Mesenchymal stem cell (in vitro differentiated cells and primary cell): ENCODE data around the gene RNF144A.

Source experiments
- DNase-seq: peaks from one replicate; pipeline ENCODE4 v3.0.0-alpha.2; 2013
- H2AFZ ChIP-seq: one replicate; pipeline ENCODE4 v1.6.1; 2013; ENCODE audit warnings: low read depth, mild to moderate bottlenecking, control low read depth, inconsistent platforms, low read length, moderate library complexity
- H2AK5ac ChIP-seq: 2 replicates; pipeline ENCODE4 v1.6.1; 2013; ENCODE audit warnings: low read length, moderate library complexity, mild to moderate bottlenecking, inconsistent platforms; ENCODE audit not compliant: severe bottlenecking
- H2BK120ac ChIP-seq: one replicate; pipeline ENCODE4 v1.6.1; 2013; ENCODE audit warnings: low read depth, mild to moderate bottlenecking, inconsistent platforms, low read length, moderate library complexity
- H2BK12ac ChIP-seq, 2 experiments: one replicate each; pipeline ENCODE4 v1.6.1; 2013; ENCODE audit warnings: inconsistent platforms in 2 of 2, low read length in 2 of 2, mild to moderate bottlenecking in 2 of 2, moderate library complexity in 2 of 2, control low read depth in 1 of 2
- H2BK15ac ChIP-seq: one replicate; pipeline ENCODE4 v1.6.1; 2013; ENCODE audit warnings: mild to moderate bottlenecking, low read depth, inconsistent platforms; ENCODE audit not compliant: poor library complexity, severe bottlenecking
- H2BK5ac ChIP-seq: 2 replicates; pipeline ENCODE4 v1.6.1; 2013; ENCODE audit warnings: low read depth, mild to moderate bottlenecking, low read length, control low read depth, inconsistent platforms; ENCODE audit not compliant: poor library complexity, severe bottlenecking
- H3K14ac ChIP-seq, 2 experiments: one replicate each; pipeline ENCODE4 v1.6.1; 2013; ENCODE audit warnings: inconsistent platforms in 2 of 2, low read length in 2 of 2, control low read depth in 1 of 2, mild to moderate bottlenecking in 1 of 2, moderate library complexity in 1 of 2
- H3K18ac ChIP-seq, 2 experiments: one replicate each; pipeline ENCODE4 v1.6.1; 2013; ENCODE audit warnings: inconsistent platforms in 2 of 2, low read length in 2 of 2, control low read depth in 1 of 2, low read depth in 1 of 2, mild to moderate bottlenecking in 1 of 2
- H3K23ac ChIP-seq, 2 experiments: one replicate each; pipeline ENCODE4 v1.6.1; 2013; ENCODE audit warnings: inconsistent platforms in 2 of 2, low read length in 2 of 2, mild to moderate bottlenecking in 2 of 2, moderate library complexity in 2 of 2, control low read depth in 1 of 2
- H3K27ac ChIP-seq: 2 replicates; pipeline ENCODE4 v1.5.1; 2013; ENCODE audit warnings: mild to moderate bottlenecking, moderate library complexity, low read length, control low read depth, inconsistent platforms; ENCODE audit not compliant: poor library complexity, severe bottlenecking
- H3K27me3 ChIP-seq, 2 experiments: 2 replicates each; pipeline versions ENCODE4 v1.6.1 to v1.7.0; 2013; ENCODE audit warnings: low read length in 2 of 2, mild to moderate bottlenecking in 2 of 2, moderate library complexity in 2 of 2, control low read depth in 1 of 2, inconsistent platforms in 1 of 2; ENCODE audit not compliant: control insufficient read depth in 1 of 2, insufficient read depth in 1 of 2
- H3K36me3 ChIP-seq, 2 experiments: 2 replicates each; pipeline versions ENCODE4 v1.6.1 to v1.7.0; 2013; ENCODE audit warnings: low read length in 2 of 2, control low read depth in 1 of 2, inconsistent platforms in 1 of 2, low read depth in 1 of 2, mild to moderate bottlenecking in 1 of 2; ENCODE audit not compliant: insufficient read depth in 2 of 2, control insufficient read depth in 1 of 2
- H3K4ac ChIP-seq, 2 experiments: one replicate each; pipeline ENCODE4 v1.6.1; 2013; ENCODE audit warnings: inconsistent platforms in 2 of 2, low read length in 2 of 2, mild to moderate bottlenecking in 2 of 2, moderate library complexity in 2 of 2, control low read depth in 1 of 2, low read depth in 1 of 2
- H3K4me1 ChIP-seq: 2 replicates; pipeline ENCODE4 v1.6.1; 2013; ENCODE audit warnings: low read depth, low read length, control low read depth; ENCODE audit not compliant: control insufficient read depth, insufficient read depth
- H3K4me2 ChIP-seq: 2 replicates; pipeline ENCODE4 v1.6.1; 2013; ENCODE audit warnings: low read length, mild to moderate bottlenecking, inconsistent platforms; ENCODE audit not compliant: poor library complexity, severe bottlenecking
- H3K4me3 ChIP-seq, 2 experiments: 2 replicates each; pipeline versions ENCODE4 v1.5.1 to v1.7.0; 2013; ENCODE audit warnings: low read length in 2 of 2, mild to moderate bottlenecking in 2 of 2, control low read depth in 1 of 2, low read depth in 1 of 2; ENCODE audit not compliant: insufficient read depth in 1 of 2
- H3K79me1 ChIP-seq: replicated peaks from 2 replicates; pipeline ENCODE4 v1.6.1; 2013; ENCODE audit warnings: mild to moderate bottlenecking, control low read depth, low read length, inconsistent platforms; ENCODE audit not compliant: poor library complexity, severe bottlenecking
- H3K9ac ChIP-seq: 2 replicates; pipeline ENCODE4 v1.7.0; 2013; ENCODE audit warnings: mild to moderate bottlenecking, low read length, moderate library complexity
- H3K9me3 ChIP-seq: 2 replicates; pipeline ENCODE4 v1.7.0; 2013; ENCODE audit warnings: mild to moderate bottlenecking, low read length; ENCODE audit not compliant: control insufficient read depth
- H4K8ac ChIP-seq: one replicate; pipeline ENCODE4 v1.6.1; 2013; ENCODE audit warnings: inconsistent platforms, mild to moderate bottlenecking, low read length, moderate library complexity
- H4K91ac ChIP-seq: one replicate; pipeline ENCODE4 v1.6.1; 2013; ENCODE audit warnings: mild to moderate bottlenecking, low read length, inconsistent platforms
- WGBS: methylation state at CpG from one replicate; pipeline ENCODE4 v1.1.7; 2013; ENCODE audit warnings: mixed read lengths; 5-methylcytosine and 5-hydroxymethylcytosine counted together

RNF144A gene

DNA sequence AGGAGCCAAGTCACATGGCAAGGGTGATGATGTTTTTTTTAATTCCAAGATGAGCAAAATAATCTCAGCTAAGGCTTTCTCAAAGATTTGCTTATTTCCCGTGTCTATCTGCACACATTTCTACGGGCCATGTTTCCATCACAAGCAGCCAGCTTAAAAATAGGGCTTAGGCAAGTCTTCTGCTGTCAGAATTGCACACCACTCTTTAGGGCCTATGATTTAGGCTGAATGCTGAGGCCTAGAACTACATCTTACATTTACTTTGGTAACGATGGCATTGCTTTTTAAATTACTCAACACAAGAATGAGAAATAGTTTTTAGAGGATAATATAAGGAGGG is 144.2 kb downstream of the RNF144A start:
- no peak for DNase-seq
- no peak overlapping the region for H2AK5ac ChIP-seq
- H3K27ac ChIP-seq, result no peak overlapping the region
- WGBS, result 81% methylated on average over 2 of the region's 3 CpGs
- no peak overlapping the region for H2BK120ac ChIP-seq
- H2BK15ac ChIP-seq, result no peak overlapping the region
- no peak overlapping the region for H3K4me2 ChIP-seq
- H3K27me3 ChIP-seq, result peaks cover 0 to 5% of the 10 kb centered on the region in 2 experiments
- no peak overlapping the region for H3K14ac ChIP-seq
- no peak overlapping the region for H4K91ac ChIP-seq
- H3K4me1 ChIP-seq, result no peaks in the 10 kb centered on the region
- no peak overlapping the region for H2AFZ ChIP-seq
- H3K9ac ChIP-seq, result no peak overlapping the region
- no peak overlapping the region for H3K18ac ChIP-seq
- no peak overlapping the region for H2BK5ac ChIP-seq
- no peak overlapping the region for H4K8ac ChIP-seq
- no peaks in the 10 kb centered on the region for H3K36me3 ChIP-seq
- no peak overlapping the region for H2BK12ac ChIP-seq
- H3K23ac ChIP-seq, result no peak overlapping the region
- no peaks in the 10 kb centered on the region for H3K79me1 ChIP-seq
- no peak overlapping the region for H3K4ac ChIP-seq
- H3K4me3 ChIP-seq, result no peak overlapping the region
- H3K9me3 ChIP-seq, result peaks cover 3% of the 10 kb centered on the region

DNA sequence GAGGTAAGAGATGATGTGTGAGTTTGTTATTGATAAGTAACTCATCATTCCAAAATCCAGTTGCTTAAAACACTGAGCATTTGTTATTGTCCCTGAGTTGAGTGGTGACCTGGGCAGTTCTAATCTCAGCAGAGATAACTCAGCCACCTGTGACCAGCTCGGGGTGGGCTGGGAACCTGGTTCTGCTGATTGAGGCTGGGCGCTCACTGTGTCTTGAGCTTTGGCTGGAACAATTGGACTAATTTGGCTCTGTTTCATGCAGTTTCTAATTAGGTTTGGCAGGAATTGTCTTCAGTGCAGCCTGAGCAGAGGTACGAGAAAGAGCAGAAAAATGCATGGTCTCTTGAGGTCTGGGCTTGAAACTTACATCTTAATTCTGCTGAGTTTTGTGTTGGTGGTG is 144.7 kb downstream of the RNF144A start:
- no peak overlapping the region for H2BK120ac ChIP-seq
- H3K4me3 ChIP-seq, result peak overlapping the region in 1 of 2 experiments; percentile 14
- H2BK5ac ChIP-seq, result no peak overlapping the region
- no peaks in the 10 kb centered on the region for H3K79me1 ChIP-seq
- no peak overlapping the region for H2AFZ ChIP-seq
- no peak overlapping the region for H3K27ac ChIP-seq
- peaks cover 0 to 3% of the 10 kb centered on the region in 2 experiments for H3K27me3 ChIP-seq
- no peak overlapping the region for H4K91ac ChIP-seq
- H3K9me3 ChIP-seq, result peaks cover 3% of the 10 kb centered on the region
- H2AK5ac ChIP-seq, result no peak overlapping the region
- no peak overlapping the region for H2BK12ac ChIP-seq
- H3K36me3 ChIP-seq, result no peaks in the 10 kb centered on the region
- H3K14ac ChIP-seq, result no peak overlapping the region
- peak overlapping the region; percentile 4 for H3K9ac ChIP-seq
- H4K8ac ChIP-seq, result no peak overlapping the region
- no peaks in the 10 kb centered on the region for H3K4me1 ChIP-seq
- H2BK15ac ChIP-seq, result no peak overlapping the region
- no peak overlapping the region for H3K4me2 ChIP-seq
- WGBS, result 95% methylated on average over 3 of the region's 3 CpGs
- H3K4ac ChIP-seq, result no peak overlapping the region
- H3K18ac ChIP-seq, result no peak overlapping the region
- H3K23ac ChIP-seq, result no peak overlapping the region
- DNase-seq, result no peak

DNA sequence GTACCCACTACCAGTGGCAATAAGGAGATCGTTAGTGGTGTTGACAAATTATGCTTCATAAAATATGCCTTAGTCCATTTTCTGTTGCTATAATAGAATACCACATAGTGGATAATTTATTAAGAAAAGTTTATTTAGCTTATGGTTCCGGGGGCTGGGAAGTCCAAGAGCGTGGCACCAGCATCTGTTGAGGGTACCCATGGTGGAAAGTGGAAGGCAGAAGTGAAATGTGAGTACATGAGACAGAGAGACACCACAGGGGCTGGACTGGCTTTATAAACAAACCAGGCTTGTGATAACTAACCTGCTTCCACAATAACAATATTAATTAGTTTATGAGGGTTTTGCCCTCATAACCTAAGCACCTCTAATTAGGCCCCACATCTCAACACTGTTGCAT is 146.6 kb downstream of the RNF144A start:
- Histone ChIP-seq H3K9me3 (peaks cover 3% of the 10 kb centered on the region), H3K14ac (no peak overlapping the region), H4K91ac (no peak overlapping the region), H3K27ac (no peak overlapping the region), H3K9ac (no peak overlapping the region), H3K18ac (no peak overlapping the region), H3K4ac (no peak overlapping the region), H3K4me3 (no peak overlapping the region), H2BK12ac (no peak overlapping the region), H2BK120ac (no peak overlapping the region), H3K27me3 (peaks cover 0 to 3% of the 10 kb centered on the region in 2 experiments), H3K36me3 (no peaks in the 10 kb centered on the region), H2AK5ac (no peak overlapping the region), H3K4me1 (no peaks in the 10 kb centered on the region), H3K79me1 (no peaks in the 10 kb centered on the region), H3K4me2 (no peak overlapping the region), H2BK15ac (no peak overlapping the region), H3K23ac (no peak overlapping the region), H4K8ac (no peak overlapping the region), H2AFZ (no peak overlapping the region), H2BK5ac (no peak overlapping the region)
- DNase-seq, result no peak
- WGBS, result 64% methylated on average over 2 of the region's 3 CpGs

- peaks cover 3% of the 10 kb centered on the region for H3K9me3 ChIP-seq
- DNase-seq, result no peak
- H3K9ac ChIP-seq, result no peak overlapping the region
- H3K14ac ChIP-seq, result no peak overlapping the region
- H2AFZ ChIP-seq, result no peak overlapping the region
- H3K79me1 ChIP-seq, result no peaks in the 10 kb centered on the region
- no peak overlapping the region for H2BK5ac ChIP-seq
- no peak overlapping the region for H3K4me3 ChIP-seq
- no peak overlapping the region for H2BK120ac ChIP-seq
- no peaks in the 10 kb centered on the region for H3K4me1 ChIP-seq
- no peak overlapping the region for H3K18ac ChIP-seq
- no peak overlapping the region for H2BK15ac ChIP-seq
- no peak overlapping the region for H3K23ac ChIP-seq
- no peak overlapping the region for H3K4ac ChIP-seq
- 86% methylated on average over 5 of the region's 5 CpGs for WGBS
- H3K27me3 ChIP-seq, result peaks cover 0 to 3% of the 10 kb centered on the region in 2 experiments
- H3K27ac ChIP-seq, result no peak overlapping the region
- H2BK12ac ChIP-seq, result no peak overlapping the region
- no peak overlapping the region for H4K8ac ChIP-seq
- no peak overlapping the region for H2AK5ac ChIP-seq
- H3K4me2 ChIP-seq, result no peak overlapping the region
- H3K36me3 ChIP-seq, result no peaks in the 10 kb centered on the region
- H4K91ac ChIP-seq, result no peak overlapping the region
Observed at GRCh38 chr2:7068457-7068856, 151.2 kb downstream of the RNF144A start.
